NCI-H146 treated with DMSO at 0.1 percent for 48 hours (cell line): ENCODE measurements around the gene MAP3K14.

Experiments
- DNase-seq: peaks from one replicate; lab custom pipeline; 2025; ENCODE audit not compliant: unreplicated experiment; lab: John Stamatoyannopoulos, UW

Gene MAP3K14

DNA sequence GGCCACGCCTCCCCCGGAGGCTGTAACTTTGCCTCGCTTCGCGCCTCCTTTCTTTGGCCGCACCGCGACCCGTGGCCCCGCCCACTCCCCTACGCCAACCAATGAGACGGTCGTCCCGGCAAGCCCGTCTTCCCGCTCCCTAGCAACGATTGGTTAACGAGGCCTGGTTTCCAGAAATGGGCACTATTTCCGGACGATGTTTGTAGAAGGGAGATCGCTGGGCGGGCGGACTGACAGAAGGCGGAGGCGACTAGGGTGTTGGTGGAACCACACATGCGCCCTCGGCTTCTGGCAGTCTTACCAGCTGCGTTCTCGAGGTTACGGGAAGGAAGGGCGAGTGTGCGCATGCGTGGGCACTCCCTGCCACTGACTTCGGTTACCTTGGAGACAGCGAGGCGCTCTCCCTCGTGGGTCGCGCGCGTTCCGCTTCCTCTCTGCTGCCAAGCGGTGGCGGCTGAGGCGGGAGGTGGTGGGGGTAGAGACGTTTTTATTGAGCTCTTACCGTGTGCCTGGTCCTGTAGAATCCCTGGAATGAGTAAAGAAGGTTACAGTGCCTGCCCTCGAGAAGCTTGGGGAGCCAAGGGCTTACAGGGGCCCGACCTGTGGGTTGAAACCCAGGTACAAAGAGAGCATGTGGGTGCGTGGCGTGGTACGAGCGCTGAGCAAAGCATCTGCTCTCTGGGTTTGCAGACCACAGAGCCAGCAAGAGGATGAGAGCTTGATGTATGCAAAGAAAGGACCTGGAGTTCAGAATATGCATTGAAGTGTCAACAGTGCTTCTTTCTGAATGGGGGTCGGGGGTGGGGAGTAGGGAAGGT lies 500 bp upstream of the MAP3K14 start:
- peak; percentile 99 for DNase-seq

- no peak for DNase-seq
Measured at GRCh38 chr17:45315648-45316433, 979 bp downstream of the MAP3K14 start.

DNA sequence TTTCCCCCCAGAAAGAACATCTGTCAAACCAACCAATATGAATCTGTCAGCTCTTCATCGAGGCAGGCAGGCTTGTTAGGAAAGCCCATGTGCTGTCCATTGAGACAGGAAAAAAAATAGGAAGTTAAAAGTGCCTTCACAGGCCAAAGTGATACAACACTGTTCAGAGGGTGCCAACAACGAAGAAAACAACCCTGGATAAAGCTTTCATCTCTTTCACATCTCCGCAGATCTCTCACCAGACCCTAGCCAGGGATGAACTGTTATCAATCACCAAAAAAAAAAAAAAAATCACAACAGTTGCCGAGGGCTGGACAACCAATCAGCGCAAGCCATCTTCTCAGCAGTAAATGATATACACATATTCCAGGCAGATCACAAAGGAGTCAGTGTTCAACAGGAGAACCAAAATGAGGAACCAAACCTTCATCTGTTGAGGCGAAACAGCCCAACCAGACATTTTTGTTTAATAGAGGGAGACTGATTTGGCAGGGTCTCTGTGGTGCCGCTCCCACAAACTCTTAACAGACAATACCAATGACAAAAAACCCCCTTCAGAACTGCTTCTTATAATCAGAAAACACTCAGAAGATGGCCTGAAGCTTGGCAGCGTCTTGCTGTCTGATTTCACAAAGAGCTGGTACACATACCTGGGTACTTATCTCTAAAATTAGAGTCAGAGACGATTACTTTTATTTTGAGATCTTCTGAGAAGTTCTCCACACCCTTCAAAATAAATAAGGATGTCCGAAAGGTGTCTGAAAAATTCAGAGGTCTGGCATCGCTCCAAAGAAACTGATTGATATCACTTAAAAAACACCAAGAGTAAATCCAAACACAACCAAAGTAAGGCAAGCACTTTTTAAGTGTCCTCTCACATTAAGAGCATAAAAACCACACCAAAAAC lies 1.8 kb downstream of the MAP3K14 start:
- DNase-seq: no peak

DNA sequence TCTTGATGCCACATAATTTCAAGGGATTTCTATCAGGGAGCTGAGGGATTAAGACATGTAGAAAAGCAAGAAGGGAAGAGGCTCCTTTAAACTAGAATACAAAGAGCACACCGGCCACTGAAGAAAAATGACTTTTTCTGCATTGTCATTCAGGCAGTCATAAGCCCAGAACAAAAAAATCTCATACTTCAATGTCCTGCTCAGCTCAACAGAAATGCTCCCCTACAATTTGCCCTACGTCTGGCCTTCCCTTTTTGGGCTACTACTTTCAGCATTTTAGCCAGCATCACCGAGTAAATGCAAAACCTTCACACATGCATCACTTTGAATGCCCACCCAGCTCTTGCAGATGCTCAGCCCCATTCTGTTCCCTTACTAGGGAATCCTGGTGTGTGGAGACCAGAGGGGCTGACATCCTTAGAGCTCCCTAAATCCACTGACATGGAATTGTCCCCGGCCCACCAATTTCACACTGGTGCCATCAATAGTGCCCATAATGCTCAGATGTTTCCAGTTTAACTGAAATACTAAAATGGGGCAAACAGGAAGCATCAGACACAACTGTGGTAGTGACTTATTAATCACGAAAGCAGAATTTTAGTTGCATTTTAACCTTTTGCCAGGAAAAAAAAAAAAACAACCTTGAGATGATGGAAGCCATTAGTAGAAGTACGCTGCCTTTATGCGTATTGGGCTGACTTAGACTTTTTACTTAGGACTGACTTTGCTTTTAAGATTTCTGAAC lies 2.7 kb downstream of the MAP3K14 start:
- DNase-seq: no peak

DNA sequence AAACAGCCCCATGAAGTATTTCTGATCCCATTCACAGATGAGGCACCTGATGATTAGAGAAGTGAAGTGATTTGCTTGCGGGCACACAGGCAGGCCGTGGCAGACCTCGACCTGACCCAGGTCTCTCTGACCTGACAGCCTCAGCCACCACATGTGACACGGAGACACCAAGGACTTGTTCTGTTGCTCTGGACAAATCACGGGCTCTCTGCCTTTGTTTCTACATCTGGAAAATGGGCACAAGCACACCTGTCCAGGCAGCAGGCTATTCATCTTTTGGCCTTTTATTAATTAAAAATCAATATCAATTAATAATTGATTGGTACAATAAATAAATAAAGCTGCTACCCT lies 3.4 kb downstream of the MAP3K14 start:
- no peak for DNase-seq

DNA sequence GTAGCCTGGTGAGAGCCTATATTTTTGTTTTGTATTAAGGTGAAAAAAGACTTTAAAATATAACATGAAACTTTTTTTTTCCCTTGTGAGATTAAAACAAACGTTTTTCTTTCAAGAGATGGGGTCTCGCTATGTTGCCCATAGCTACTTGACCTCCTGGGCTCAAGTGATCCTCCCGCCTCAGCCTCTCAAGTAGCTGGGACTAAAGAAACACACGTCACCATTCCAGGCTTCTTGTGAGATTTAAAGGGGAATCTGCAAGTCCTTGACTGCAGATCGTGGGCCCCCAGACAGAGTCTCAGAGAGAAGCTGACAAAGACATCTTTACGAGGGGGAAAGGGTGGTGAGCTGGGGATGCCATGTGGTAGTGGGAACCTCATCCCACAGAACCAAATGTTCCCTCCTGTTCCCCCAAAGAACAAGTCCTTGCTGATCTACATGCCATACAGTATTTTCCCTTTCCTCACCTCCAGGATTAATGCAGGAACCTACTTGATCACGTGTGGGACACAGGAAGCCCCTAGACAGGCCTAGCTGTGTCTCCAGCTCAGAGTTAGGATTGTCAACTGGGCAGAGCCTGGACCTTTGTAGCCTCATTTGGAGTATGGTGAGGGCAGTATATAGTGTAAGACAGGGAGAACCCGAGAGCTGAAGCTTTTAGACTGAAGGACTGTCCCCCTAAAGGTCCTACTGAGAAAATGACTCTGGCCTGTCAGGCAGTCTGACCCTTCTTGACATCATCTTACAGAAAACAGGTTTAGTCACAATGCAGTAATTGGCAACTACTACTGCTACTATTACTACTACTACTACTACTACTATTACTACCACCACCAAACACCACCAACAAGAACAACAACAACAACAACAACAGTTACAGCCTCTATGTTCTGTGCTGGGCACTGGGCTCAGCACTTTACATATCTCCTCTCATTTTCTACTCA lies 4.1 kb downstream of the MAP3K14 start:
- DNase-seq: no peak

DNA sequence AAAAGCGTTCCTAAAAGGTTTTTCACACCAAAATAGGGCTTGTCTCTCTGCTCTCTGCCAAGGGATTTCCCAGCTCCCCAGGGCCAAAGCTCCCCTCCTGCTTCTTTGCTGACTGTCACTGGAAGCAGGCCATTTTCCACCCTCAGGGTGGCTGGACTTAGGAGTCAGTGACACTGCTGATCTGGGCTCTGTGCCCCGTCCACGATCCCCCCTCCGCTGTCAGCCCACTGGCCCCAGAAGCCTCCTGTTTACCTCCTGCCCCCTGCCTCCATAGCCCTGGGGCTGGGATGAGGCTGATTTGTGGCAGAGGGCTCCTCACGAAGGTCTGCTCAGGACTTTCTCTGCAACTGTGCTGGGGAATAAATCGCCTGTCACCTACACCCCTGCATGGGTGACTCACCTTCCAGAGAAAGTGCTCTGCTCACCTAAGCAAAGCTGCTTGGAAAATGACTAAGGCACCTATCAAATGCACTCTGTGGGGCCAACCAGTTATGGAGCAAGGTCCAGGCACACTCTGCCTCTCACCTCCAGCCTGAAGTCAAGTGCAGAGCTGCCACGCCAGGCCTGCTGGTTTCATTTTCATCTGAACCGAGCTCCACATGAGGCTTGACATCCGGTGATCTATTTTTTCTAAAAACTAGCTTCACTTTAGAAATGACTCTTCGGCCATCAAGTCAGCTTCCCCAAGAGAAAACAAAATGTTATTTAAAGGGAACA lies 4.9 kb downstream of the MAP3K14 start:
- DNase-seq: no peak

DNA sequence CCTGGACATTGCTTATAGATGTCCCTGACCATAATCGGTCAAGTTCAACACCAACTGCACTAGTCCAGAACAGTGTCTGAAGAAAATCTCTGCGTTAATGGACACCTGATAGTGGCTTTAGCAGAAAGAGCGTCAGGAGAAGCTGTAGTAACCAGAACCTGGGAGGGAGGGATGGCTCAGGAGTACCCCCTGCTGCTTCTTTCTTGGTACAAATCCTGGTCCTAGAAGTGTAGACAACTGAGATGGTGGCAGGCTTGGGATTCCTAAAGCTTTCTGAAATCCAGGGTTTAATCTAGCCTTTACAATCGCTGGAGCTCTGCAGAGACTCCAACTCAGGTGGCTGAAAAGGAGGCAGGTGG lies 5.4 kb downstream of the MAP3K14 start:
- no peak for DNase-seq

- peak; percentile 87 for DNase-seq
Measured at GRCh38 chr17:45310380-45311324, 6.2 kb downstream of the MAP3K14 start.

GRCh38 chr17:45309400-45309799 lies 7.4 kb downstream of the MAP3K14 start:
- no peak for DNase-seq

DNA sequence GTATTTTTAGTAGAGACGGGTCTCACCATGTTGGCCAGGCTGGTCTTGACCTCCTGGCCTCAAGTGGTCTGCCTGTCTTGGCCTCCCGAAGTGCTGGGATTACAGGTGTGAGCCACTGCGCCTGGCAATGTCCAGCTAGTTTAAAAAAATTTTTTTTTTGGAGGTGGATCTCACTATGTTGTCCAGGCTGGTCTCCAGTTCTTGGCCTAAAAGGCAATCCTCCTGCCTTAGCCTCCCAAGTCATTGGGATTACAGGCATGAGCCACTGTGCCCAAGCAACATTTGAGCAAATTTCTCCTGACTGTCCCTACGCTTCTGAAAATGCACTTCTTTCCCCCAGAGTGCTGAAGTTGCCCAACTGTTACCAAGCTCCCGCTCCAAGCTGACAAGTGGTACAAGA lies 8.0 kb downstream of the MAP3K14 start:
- no peak for DNase-seq

GRCh38 chr17:45308016-45308365 lies 8.8 kb downstream of the MAP3K14 start:
- no peak for DNase-seq

GRCh38 chr17:45307290-45308015 lies 9.4 kb downstream of the MAP3K14 start:
- DNase-seq: no peak

GRCh38 chr17:45306623-45307022 lies 10.2 kb downstream of the MAP3K14 start:
- DNase-seq: no peak

- DNase-seq: no peak
Measured at GRCh38 chr17:45306094-45306493, 10.7 kb downstream of the MAP3K14 start.

GRCh38 chr17:45305530-45306087 lies 11.2 kb downstream of the MAP3K14 start:
- DNase-seq: no peak

- no peak for DNase-seq
Measured at GRCh38 chr17:45302649-45303173, 14.1 kb downstream of the MAP3K14 start.
